ENCODE data around the gene BBS9. TPM values are rescaled to one million over a fixed set of nuclear protein-coding genes. Genes with fewer than 3 reads are reported as not detected.

The BBS9 gene
- total and polyA plus RNA-seq, 2 experiments from 2014 or later, result 10.2 to 15.0 TPM

DNA sequence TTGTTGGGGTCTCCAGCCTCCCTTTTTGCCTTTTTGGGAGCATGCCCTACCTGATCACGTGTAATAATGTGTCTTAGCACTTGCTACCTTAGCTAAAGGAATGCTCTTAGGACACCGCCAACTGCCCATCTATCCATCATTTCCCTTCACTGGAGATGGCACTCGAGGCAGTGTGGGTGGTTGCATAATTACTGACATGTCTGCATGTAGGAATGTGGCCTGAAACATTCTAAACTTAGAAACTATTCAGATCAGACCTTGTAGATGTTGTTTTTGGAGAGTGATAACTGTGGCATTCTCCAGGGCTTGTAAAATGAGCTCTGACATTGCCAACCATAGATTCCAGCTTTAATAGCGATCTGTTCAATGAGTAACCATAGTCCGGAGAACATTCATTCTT, 365.8 kb downstream of the BBS9 start:
- Histone ChIP-seq H3K4me3 (no peak overlapping the region), H3K9ac (no peak overlapping the region), H3F3A (ENCODE audit: insufficient read depth) (peaks cover 17% of the 10 kb centered on the region), H3K9me3 (ENCODE audit: low read depth) (no peaks in the 10 kb centered on the region), H3K79me2 (ENCODE audit: insufficient read depth) (no peaks in the 10 kb centered on the region), H3K27ac (peak overlapping the region; percentile 6), H3K36me3 (ENCODE audit: low read depth) (no peaks in the 10 kb centered on the region), H3K27me3 (replicated peaks; ENCODE audit: insufficient read depth) (no peaks in the 10 kb centered on the region), H3K4me2 (ENCODE audit: unreplicated experiment) (peak overlapping the region; percentile 57), H2AFZ (no peak overlapping the region), H3K9me2 (ENCODE audit: insufficient read depth) (no peaks in the 10 kb centered on the region), H4K20me1 (ENCODE audit: insufficient read depth) (no peaks in the 10 kb centered on the region), H3K4me1 (ENCODE audit: insufficient read depth) (peaks cover 36% of the 10 kb centered on the region)
- 31 to 41% methylated on average over 5 of the region's 5 CpGs for WGBS, 2 experiments (ENCODE audit: low coverage in 1 of 2, low lambda C conversion rate in 2 of 2, missing lambda C conversion rate in 2 of 2)
- DNase-seq, result peak; percentile 74
- in situ Hi-C loops (cut with MboI), result no loop called here
- TF ChIP-seq EZH2phosphoT487 (IDR thresholded peaks at IDR 0.05; ENCODE audit: insufficient read depth, low read depth) (no peak), EZH2 (IDR thresholded peaks at IDR 0.05; ENCODE audit: insufficient read depth, poor library complexity, severe bottlenecking) (no peak)

DNA sequence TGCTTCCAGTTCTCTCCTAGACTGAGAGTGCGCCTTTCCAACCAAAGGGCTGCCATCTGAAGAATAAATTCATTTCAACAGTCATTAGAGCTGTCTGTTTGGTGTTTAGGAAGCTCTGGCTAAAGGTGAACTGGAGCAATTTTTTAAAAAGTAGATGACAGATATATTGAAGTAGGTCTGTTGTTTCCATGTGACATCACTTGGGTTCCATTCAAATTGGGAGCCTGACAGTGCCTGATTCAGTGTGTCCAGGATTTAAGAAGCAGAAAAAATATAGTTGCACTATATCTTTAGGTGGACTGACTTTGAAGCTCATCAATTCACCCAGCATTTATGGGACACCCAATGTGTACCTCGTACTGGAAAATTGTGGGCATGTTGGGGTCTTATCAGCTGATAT, 367.7 kb downstream of the BBS9 start:
- H3K4me2 ChIP-seq (ENCODE audit: unreplicated experiment), result no peak overlapping the region
- no peak for DNase-seq
- H3K4me1 ChIP-seq (ENCODE audit: insufficient read depth), result peaks cover 45% of the 10 kb centered on the region
- H3K36me3 ChIP-seq (ENCODE audit: low read depth), result no peaks in the 10 kb centered on the region
- H3K27ac ChIP-seq, result no peak overlapping the region
- no peak overlapping the region for H2AFZ ChIP-seq
- H3K9ac ChIP-seq, result no peak overlapping the region
- in situ Hi-C loops (cut with MboI), result no loop called here
- no peak overlapping the region for H3K4me3 ChIP-seq
- peaks cover 17% of the 10 kb centered on the region for H3F3A ChIP-seq (ENCODE audit: insufficient read depth)
- WGBS, 2 experiments (ENCODE audit: low coverage in 1 of 2, low lambda C conversion rate in 2 of 2, missing lambda C conversion rate in 2 of 2), result 74 to 76% methylated on average over 2 of the region's 2 CpGs
- no peaks in the 10 kb centered on the region for H4K20me1 ChIP-seq (ENCODE audit: insufficient read depth)
- H3K9me3 ChIP-seq (ENCODE audit: low read depth), result no peaks in the 10 kb centered on the region
- no peaks in the 10 kb centered on the region for H3K27me3 ChIP-seq (replicated peaks; ENCODE audit: insufficient read depth)
- no peaks in the 10 kb centered on the region for H3K79me2 ChIP-seq (ENCODE audit: insufficient read depth)
- no peaks in the 10 kb centered on the region for H3K9me2 ChIP-seq (ENCODE audit: insufficient read depth)
- no peak for TF ChIP-seq EZH2phosphoT487 (IDR thresholded peaks at IDR 0.05; ENCODE audit: insufficient read depth, low read depth)
- TF ChIP-seq EZH2 (IDR thresholded peaks at IDR 0.05; ENCODE audit: insufficient read depth, poor library complexity, severe bottlenecking), result no peak

DNA sequence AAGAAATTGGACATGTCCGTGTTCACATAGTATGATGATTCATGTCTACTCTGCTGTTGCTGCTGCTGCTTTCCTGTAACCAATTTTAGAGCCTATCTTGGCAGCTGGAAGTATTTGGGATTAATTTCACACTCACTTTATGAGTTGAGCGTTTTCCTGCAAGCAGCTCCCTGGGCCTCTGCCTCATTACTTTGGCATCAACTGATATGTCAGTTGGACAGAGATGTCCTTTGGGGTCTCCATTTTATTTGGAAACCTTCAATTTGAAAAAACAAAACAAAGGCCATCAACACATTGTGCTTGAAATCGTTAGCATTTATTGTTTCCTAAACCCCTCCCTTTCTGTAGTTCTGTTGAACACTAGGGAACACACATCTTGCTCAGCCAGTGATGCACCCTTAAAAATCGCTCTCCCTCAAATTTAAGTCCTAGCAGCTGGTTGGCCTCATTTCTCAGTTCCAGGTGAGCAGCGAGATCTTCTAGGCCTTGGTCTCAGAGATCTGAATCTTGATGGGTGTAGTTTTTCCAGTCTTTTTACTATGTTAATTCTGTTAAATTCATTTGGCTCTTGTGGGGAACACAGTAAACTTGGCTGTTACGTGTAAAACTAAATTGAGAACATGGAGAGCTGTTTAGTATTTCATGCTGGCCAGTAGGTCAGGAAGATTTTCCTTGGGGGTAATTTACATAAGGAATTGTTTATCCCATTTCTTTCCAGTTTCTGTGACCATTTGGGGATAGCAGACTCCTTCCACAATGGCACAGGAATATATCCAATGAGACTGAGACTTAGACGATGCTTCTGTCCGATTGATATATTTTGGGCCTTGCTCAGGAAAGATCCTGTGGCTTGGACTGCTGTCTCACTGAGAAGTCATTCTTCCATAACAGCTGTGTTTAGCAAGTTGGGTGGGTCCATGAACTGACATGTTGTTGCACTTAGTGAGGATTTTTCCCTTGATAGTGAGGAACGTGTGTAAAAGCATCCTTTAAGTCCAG, 371.6 kb downstream of the BBS9 start:
- H3K9ac ChIP-seq, result no peak overlapping the region
- no peaks in the 10 kb centered on the region for H3K36me3 ChIP-seq (ENCODE audit: low read depth)
- no peak overlapping the region for H3K4me3 ChIP-seq
- 0 out of 2 replicates have a peak overlapping the region, but pooled peaks have one; percentile 4 for H2AFZ ChIP-seq
- peak; percentile 48 for DNase-seq
- no peaks in the 10 kb centered on the region for H4K20me1 ChIP-seq (ENCODE audit: insufficient read depth)
- no peaks in the 10 kb centered on the region for H3K27me3 ChIP-seq (replicated peaks; ENCODE audit: insufficient read depth)
- in situ Hi-C loops (cut with MboI), result no loop called here
- 38 to 40% methylated on average over 9 of the region's 9 CpGs for WGBS, 2 experiments (ENCODE audit: low coverage in 1 of 2, low lambda C conversion rate in 2 of 2, missing lambda C conversion rate in 2 of 2)
- no peak overlapping the region for H3K27ac ChIP-seq
- no peak for TF ChIP-seq EZH2phosphoT487 (IDR thresholded peaks at IDR 0.05; ENCODE audit: insufficient read depth, low read depth)
- H3F3A ChIP-seq (ENCODE audit: insufficient read depth), result peaks cover 6% of the 10 kb centered on the region
- no peak overlapping the region for H3K4me2 ChIP-seq (ENCODE audit: unreplicated experiment)
- no peaks in the 10 kb centered on the region for H3K79me2 ChIP-seq (ENCODE audit: insufficient read depth)
- H3K9me3 ChIP-seq (ENCODE audit: low read depth), result no peaks in the 10 kb centered on the region
- no peaks in the 10 kb centered on the region for H3K9me2 ChIP-seq (ENCODE audit: insufficient read depth)
- peaks cover 26% of the 10 kb centered on the region for H3K4me1 ChIP-seq (ENCODE audit: insufficient read depth)

DNA sequence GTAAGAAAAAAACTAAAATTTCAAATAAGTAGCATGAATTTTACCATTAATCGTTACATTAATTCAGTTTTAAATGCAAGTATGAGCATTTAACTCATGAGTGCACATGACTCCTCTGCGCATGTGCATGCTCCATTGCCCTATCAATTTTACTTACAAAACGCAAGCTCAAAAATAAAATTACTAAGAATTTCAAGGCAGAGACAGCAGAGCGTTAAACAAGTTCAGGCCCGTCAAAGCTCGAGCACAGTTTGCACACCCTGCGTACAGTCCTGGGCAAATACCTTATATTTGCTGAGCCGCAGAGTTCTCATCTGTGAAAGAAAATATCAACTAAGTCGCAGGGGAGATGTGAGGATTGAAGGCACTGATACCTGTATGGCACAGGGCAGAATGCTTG, 373.6 kb downstream of the BBS9 start:
- no peak for DNase-seq
- in situ Hi-C loops (cut with MboI), result no loop called here

More for the DNA sequence above, 373.6 kb downstream of the BBS9 start:
- no peak for TF ChIP-seq EZH2phosphoT487 (IDR thresholded peaks at IDR 0.05; ENCODE audit: insufficient read depth, low read depth)
- TF ChIP-seq EZH2 (IDR thresholded peaks at IDR 0.05; ENCODE audit: insufficient read depth, poor library complexity, severe bottlenecking), result no peak
- Histone ChIP-seq H3K27ac (no peak overlapping the region), H3K9ac (no peak overlapping the region), H3K4me2 (ENCODE audit: unreplicated experiment) (no peak overlapping the region), H3K79me2 (ENCODE audit: insufficient read depth) (no peaks in the 10 kb centered on the region), H3K9me2 (ENCODE audit: insufficient read depth) (no peaks in the 10 kb centered on the region), H2AFZ (no peak overlapping the region), H4K20me1 (ENCODE audit: insufficient read depth) (no peaks in the 10 kb centered on the region), H3K4me3 (no peak overlapping the region), H3K36me3 (ENCODE audit: low read depth) (no peaks in the 10 kb centered on the region), H3K27me3 (replicated peaks; ENCODE audit: insufficient read depth) (no peaks in the 10 kb centered on the region), H3K9me3 (ENCODE audit: low read depth) (no peaks in the 10 kb centered on the region), H3K4me1 (ENCODE audit: insufficient read depth) (peaks cover 9% of the 10 kb centered on the region), H3F3A (ENCODE audit: insufficient read depth) (no peaks in the 10 kb centered on the region)
- 94 to 96% methylated on average over 9 of the region's 9 CpGs for WGBS, 2 experiments (ENCODE audit: low coverage in 1 of 2, low lambda C conversion rate in 2 of 2, missing lambda C conversion rate in 2 of 2)

All from GM23248 (cell line).